HG03066 (cell line): ENCODE measurements around the gene RPGR.
A peak's percentile ranks its signal among the peaks of the same experiment; 100 is the strongest.

Source experiments
- ATAC-seq: cut with Tn5 transposase; IDR thresholded peaks from one replicate; pipeline ENCODE4 v1.9.1; 2021; ENCODE audit warnings: low read depth; ENCODE audit not compliant: unreplicated experiment

RPGR gene, protein sequence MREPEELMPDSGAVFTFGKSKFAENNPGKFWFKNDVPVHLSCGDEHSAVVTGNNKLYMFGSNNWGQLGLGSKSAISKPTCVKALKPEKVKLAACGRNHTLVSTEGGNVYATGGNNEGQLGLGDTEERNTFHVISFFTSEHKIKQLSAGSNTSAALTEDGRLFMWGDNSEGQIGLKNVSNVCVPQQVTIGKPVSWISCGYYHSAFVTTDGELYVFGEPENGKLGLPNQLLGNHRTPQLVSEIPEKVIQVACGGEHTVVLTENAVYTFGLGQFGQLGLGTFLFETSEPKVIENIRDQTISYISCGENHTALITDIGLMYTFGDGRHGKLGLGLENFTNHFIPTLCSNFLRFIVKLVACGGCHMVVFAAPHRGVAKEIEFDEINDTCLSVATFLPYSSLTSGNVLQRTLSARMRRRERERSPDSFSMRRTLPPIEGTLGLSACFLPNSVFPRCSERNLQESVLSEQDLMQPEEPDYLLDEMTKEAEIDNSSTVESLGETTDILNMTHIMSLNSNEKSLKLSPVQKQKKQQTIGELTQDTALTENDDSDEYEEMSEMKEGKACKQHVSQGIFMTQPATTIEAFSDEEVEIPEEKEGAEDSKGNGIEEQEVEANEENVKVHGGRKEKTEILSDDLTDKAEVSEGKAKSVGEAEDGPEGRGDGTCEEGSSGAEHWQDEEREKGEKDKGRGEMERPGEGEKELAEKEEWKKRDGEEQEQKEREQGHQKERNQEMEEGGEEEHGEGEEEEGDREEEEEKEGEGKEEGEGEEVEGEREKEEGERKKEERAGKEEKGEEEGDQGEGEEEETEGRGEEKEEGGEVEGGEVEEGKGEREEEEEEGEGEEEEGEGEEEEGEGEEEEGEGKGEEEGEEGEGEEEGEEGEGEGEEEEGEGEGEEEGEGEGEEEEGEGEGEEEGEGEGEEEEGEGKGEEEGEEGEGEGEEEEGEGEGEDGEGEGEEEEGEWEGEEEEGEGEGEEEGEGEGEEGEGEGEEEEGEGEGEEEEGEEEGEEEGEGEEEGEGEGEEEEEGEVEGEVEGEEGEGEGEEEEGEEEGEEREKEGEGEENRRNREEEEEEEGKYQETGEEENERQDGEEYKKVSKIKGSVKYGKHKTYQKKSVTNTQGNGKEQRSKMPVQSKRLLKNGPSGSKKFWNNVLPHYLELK

DNA sequence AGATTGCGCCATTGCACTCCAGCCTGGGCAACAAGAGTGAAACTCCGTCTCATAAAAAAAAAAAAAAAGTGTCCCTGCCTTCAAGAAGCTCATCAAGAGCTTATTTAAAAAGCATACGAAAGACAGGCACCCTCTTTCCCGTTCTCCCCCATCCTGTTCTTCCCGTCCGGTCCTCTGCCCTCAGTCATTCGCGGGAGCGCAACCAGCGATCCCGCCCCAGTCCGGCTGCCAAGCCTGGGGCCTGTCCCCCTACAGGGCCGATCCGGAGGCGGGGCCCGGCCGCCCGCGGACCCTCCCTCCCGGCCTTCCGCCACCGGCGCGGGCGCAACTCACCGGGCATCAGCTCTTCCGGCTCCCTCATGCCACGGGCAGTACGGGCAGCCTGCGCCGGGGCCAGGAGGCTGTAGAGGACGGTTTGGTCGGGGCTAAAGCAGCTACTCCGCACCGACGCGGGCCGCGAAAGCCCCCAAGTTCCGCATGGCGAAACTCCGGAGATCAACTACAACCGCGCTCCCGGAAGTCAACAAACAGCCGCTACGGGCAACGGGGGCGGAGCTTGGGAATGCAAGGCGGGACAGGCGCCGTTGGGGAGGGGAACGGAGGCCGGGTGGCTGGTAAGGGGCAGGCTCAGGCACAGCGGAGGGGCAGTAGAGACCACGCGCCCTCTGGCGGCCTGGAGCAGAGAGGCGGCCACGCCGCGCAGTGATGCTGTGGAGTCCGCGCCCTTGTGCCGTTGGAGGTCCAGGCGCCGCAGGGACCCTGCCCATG, at the start of gene RPGR:
TSS of gene RPGR (minus strand) at position 503 of the 768 bp plus-strand sequence. CDS start at position 361, 142 bp downstream.
- ATAC-seq = peak; percentile 96

DNA sequence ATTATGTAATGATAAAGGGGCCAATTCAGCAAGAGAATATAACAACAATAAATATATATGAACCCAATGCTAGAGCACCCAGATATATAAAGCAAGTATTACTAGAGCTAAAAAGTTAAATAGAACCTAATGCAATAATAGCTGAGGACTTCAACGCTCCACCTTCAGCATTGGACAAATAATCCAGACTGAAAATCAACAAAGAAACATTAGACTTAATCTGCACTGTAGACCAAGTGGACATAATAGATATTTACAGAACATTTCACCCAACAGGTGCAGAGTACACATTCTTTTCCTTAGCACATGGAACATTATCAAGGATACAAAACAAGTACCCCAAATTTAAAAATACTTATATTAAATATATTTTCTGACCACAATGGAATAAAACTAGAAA, 49.4 kb upstream of the RPGR start:
- no peak for ATAC-seq

GRCh38 chrX:38375891-38376290, 48.6 kb upstream of the RPGR start:
- no peak for ATAC-seq

GRCh38 chrX:38374431-38374830, 47.1 kb upstream of the RPGR start:
- ATAC-seq = no peak

DNA sequence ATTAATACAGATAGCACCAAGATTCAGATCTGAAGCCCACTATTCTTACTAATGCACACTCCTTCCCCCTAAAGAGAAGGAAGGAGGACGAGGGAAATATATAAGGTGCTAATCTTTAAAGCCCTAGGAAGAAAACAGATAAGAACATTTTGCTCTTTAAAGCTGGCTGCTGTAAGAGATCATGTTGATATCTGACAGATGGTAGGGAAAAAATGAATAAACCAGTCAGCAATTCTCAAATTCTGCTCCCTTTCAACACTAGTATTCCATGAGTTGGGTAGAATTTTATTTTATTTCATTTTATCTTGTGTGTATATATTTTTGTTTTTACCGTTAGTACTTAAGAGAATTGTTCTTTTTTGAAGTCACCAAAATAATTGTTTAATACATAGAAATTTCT, 44.3 kb upstream of the RPGR start:
- ATAC-seq = no peak

- no peak for ATAC-seq
These were observed 41.5 kb upstream of the RPGR start for GRCh38 chrX:38368774-38369173.

GRCh38 chrX:38365954-38366353, 38.6 kb upstream of the RPGR start:
- no peak for ATAC-seq

GRCh38 chrX:38363046-38363445, 35.7 kb upstream of the RPGR start:
- ATAC-seq = no peak

DNA sequence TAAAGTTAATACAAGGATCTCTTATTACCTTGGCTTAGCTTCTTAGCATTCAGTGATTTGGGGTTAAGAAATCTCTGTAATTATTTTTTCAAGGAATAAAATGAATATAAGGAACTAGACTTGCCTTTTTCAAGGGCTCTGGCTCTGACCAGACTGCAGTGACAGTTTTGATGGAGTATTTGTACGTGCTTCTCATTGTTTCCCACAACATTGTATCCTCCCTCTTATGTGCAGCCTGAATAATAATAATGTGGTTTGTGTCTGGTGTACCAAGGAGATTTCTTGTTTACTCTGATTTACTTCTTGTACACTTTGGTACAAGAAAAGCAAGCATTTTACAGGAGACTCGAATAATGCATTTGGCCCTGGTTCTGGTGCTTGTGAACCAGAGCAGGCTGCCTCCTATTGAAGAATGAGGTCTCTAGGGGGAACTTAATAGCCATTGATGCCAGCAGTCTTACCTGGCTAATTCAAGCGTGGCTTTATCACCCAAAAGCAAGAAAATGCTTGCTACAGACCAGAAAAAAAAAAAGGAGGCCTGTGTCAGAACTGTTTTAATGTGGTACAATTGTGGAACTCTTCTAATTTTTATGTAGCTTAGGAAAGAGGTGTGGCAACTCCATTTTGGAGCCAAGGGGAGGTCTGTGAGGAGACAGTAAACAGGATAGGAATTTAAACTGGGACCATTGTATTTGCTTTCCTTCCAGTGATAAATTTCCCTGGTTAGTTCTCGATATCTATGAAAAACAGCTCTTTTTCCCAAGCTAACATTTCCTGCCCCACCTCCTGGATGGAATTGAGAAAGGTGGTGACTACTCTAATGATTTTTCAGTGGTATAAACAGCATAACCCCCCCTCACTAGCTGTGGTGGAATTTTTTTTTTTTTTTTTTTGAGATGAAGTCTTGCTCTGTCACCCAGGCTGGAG, 30.7 kb upstream of the RPGR start:
- no peak for ATAC-seq

- ATAC-seq = no peak
These were observed 29.1 kb upstream of the RPGR start for GRCh38 chrX:38356401-38356800.

DNA sequence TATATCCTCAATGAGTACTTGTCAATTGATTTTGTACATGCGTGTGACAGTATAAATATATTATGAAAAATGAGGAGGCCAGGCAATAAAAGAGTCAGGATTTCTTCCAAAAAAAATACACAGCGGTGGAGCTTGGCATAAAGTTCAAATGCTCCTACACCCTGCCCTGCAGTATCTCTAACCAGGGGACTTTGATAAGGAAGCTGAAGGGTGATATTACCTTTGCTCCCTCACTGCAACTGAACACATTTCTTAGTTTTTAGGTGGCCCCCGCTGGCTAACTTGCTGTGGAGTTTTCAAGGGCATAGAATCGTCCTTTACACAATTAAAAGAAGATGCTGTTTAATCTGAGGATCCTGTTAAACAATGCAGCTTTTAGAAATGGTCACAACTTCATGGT, 25.1 kb upstream of the RPGR start, which contains the start of gene OTC:
TSS of gene OTC (plus strand) at position 243 of the 400 bp plus-strand sequence. CDS start at position 336, 93 bp downstream.
- ATAC-seq = no peak

DNA sequence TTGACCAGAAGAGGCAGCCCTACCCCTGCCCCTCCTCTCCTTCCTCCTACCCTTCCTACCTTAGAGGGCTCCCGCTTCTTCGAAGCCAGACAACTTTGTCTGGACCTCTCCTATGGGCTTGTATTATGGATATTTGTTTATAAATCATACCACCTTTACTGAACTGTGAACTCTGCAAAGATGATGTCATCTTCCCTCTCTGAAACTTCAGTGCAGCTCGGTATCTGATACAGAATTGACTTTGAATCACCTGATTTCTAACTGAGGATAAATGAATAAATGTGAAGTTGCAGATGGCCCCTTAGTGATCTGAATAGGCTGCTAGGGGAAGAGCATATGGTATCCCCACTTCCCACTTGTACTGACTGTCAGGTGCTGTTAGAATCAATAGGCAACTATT, 24.0 kb upstream of the RPGR start:
- no peak for ATAC-seq

- no peak for ATAC-seq
These were observed 19.8 kb upstream of the RPGR start for GRCh38 chrX:38347136-38347535.

DNA sequence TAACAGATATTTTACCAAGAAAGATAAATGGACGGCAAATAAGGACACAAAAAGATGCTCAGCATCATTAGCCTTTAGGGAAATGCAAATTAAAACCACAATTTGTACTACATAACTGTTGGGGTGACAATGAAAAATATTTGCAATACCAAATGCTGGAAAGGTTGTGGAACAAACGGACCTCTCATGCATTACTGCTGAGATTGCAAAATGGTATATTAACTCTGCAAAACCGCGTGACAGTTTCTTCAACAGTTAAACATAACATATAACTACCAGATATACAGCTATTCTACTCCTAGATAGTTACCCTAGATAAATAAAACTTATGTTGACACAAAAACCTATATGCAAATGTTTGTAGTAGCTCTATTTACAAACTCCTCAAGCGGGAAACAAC, 18.8 kb upstream of the RPGR start:
- no peak for ATAC-seq

GRCh38 chrX:38342853-38343778, 15.8 kb upstream of the RPGR start:
- no peak for ATAC-seq

DNA sequence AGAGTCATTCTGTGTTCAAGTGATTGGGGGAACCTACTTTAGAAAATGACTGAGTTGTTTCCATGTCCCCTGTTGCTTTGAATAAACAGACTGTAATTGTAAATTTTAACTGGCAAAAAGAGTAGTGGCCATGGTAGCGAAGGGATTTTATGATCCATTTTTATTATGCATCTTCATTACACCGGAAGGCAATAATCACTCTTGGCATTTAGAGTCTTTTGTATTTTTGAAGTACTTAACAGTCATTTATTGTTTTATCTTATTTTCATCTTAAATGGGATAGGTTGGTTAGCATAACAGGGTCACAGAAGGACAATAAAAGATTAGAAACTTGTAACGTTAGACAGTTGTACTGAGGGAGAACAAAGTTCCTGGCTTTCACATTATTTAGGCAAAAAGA, 14.1 kb upstream of the RPGR start:
- ATAC-seq = no peak

DNA sequence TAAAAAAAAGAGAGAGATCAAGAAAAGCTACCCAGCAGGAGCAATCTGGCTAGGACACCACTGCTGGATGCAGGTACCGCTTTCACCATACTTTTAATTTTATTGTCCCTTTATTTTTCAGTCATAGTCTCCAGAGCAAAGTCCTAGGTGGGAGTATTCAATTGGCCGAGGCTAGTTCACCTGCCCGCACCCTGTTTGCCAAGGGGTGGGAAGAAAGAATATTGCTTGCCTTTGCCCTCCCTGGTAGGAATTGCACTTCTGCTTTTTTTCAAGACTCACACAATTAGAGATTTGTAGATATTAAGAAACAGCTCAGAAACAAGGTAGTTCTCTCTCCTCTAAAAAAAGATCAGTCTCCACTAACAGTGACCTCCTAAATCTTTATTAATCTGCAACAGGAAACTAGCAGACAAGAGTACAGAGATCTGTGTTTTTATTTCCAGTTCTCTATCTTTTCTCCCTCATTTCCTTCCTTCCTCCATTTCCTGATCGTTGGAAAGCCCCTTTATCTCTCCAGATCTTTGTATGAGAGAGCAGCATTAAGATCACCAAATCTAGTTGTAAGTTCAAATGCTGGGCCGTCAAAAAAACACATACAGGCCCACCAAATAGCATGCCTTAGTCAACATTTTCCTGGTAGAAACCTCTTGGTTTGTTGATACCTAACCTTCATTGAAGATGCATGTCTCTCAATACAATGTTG, 9.4 kb upstream of the RPGR start:
- ATAC-seq = no peak

DNA sequence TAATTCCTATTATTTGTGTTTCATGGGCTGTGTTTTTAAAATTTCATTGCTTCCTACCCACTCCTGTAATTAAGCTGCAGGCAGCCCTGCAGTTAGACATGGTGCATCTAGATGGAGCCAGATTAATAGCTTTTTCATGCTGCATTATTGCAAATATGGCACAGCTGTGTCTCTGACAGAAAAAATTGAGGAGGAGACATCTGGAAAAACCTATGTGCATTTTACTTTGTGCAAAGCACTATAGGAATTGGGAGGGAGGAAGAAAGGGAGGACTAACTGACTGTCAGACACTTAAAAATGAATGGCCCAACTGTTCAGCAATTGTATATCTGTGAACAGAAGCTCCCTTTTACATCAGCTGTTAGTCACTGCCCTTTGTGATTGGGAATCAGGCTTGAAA, 8.1 kb upstream of the RPGR start:
- ATAC-seq = no peak
